Liver (tissue), 9 donors: Measurements from ENCODE around the gene TMEM161A. TPM values are rescaled to one million over a fixed set of nuclear protein-coding genes. Genes with fewer than 3 reads are reported as not detected.

Experiments
- DNase-seq: peaks from one replicate; pipeline ENCODE4 v3.0.0-alpha.2; 2017; ENCODE audit warnings: low spot score
- H3K27ac ChIP-seq, 2 donors: one replicate each; pipeline ENCODE4 v1.7.0; 2013; ENCODE audit warnings: inconsistent platforms in 2 of 2, low read length in 2 of 2, control low read depth in 1 of 2, low read depth in 1 of 2, mild to moderate bottlenecking in 1 of 2
- H3K27me3 ChIP-seq, 4 donors: one replicate each; pipeline versions ENCODE4 v1.6.1 to v1.7.0; 2013; ENCODE audit warnings: low read length in 3 of 4, inconsistent platforms in 1 of 4, mild to moderate bottlenecking in 1 of 4, moderate library complexity in 1 of 4; ENCODE audit not compliant: control insufficient read depth in 4 of 4, insufficient read depth in 4 of 4
- H3K36me3 ChIP-seq, 4 donors: one replicate each; pipeline versions ENCODE4 v1.6.1 to v1.7.0; 2013; ENCODE audit warnings: low read length in 3 of 4, mild to moderate bottlenecking in 3 of 4, low read depth in 1 of 4, moderate library complexity in 1 of 4; ENCODE audit not compliant: control insufficient read depth in 4 of 4, insufficient read depth in 3 of 4
- H3K4me1 ChIP-seq, 4 donors: one replicate each; pipeline versions ENCODE4 v1.6.1 to v1.7.0; 2013; ENCODE audit warnings: low read length in 3 of 4, mild to moderate bottlenecking in 3 of 4, moderate library complexity in 1 of 4; ENCODE audit not compliant: control insufficient read depth in 4 of 4, insufficient read depth in 4 of 4
- H3K4me3 ChIP-seq, 3 donors: one replicate each; pipeline versions ENCODE4 v1.6.1 to v1.7.0; 2013; ENCODE audit warnings: low read length in 3 of 3, control low read depth in 1 of 3, low read depth in 1 of 3, mild to moderate bottlenecking in 1 of 3
- H3K9ac ChIP-seq, 2 donors: one replicate each; pipeline ENCODE4 v1.7.0; 2013; ENCODE audit warnings: low read length in 2 of 2, mild to moderate bottlenecking in 2 of 2, moderate library complexity in 2 of 2, control low read depth in 1 of 2, low read depth in 1 of 2
- H3K9me3 ChIP-seq, 4 donors: one replicate each; pipeline versions ENCODE4 v1.6.1 to v1.7.0; 2013; ENCODE audit warnings: low read length in 3 of 4; ENCODE audit not compliant: control insufficient read depth in 4 of 4
- FOXA1 ChIP-seq: IDR thresholded peaks from 2 replicates; pipeline ENCODE4 v1.6.1; 2016; ENCODE audit warnings: antibody characterized with exemption
- GABPA ChIP-seq, 2 donors: IDR thresholded peaks in 1 of 2; conservative IDR thresholded peaks in 1 of 2; 2 replicates each; pipeline ENCODE4 v1.6.1; 2016; ENCODE audit warnings: antibody characterized with exemption in 2 of 2, mild to moderate bottlenecking in 1 of 2, moderate library complexity in 1 of 2
- RAD21 ChIP-seq, 2 donors: IDR thresholded peaks; 2 replicates each; pipeline ENCODE4 v1.6.1; 2016; ENCODE audit warnings: antibody characterized with exemption in 2 of 2, mild to moderate bottlenecking in 2 of 2
- whole genome bisulfite sequencing: extraction: QIAGEN DNeasy Blood & Tissue Kit; methylation state at CpG from one replicate; pipeline ENCODE4 v1.1.7; 2013; 5-methylcytosine and 5-hydroxymethylcytosine counted together
- polyA plus RNA-seq, 2 donors: library from polyadenylated mRNA; stranded (reverse) in 1 of 2; unstranded in 1 of 2; fragments of 200-250 nt in 1 of 2; fragments of >200 nt in 1 of 2; fragmentation: Nextera tagmentation in 1 of 2; extraction: Ambion mirVana in 1 of 2; gene quantifications; one replicate each; pipeline versions ENCODE4 v1.2.1 to v1.2.3, GENCODE V29; 2013 to 2015
- total RNA-seq, 2 donors: library from RNA; depleted of rRNA; stranded (reverse); fragments of >200 nt; gene quantifications; one replicate each; pipeline ENCODE4 v1.2.3, GENCODE V29; 2014
- TF ChIP-seq, protein P1 (sequence below): IDR thresholded peaks from 2 replicates; pipeline ENCODE4 v1.6.1; 2016; ENCODE audit warnings: antibody characterized with exemption
- TF ChIP-seq, protein P2 (sequence below): IDR thresholded peaks from 2 replicates; pipeline ENCODE4 v1.6.1; 2016; ENCODE audit warnings: antibody characterized with exemption
- TF ChIP-seq, protein P3 (sequence below): IDR thresholded peaks from 2 replicates; pipeline ENCODE4 v1.6.1; 2016; ENCODE audit warnings: antibody characterized with exemption, mild to moderate bottlenecking
- donor health status: healthy.
- donor health status: healthy.
- donor health status: healthy.
- donor health status: healthy.
- donor health status: healthy.

Gene TMEM161A
- total and polyA plus RNA-seq, 4 donors = 13.1 to 27.1 (median 24.0) TPM

DNA sequence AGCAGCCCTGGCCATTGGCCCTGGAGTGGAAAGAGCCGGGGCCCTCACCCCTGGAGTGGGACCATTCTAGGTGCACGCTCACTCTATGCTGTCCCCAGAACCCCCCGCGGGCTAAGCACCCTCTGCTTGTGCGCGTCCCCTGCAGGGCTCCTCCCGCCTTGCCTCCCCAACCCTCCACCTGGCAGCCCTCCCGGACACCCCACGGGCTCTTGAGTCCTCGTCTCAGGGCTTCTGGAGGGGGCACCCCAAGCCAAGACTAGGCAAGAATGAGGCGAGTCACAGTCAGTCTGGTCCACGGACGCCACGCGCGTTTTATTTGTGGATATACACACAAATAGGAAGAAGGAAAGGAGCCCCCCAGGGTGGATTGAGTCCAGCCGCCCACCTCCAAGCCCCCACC is 7.0 kb upstream of the TMEM161A start (continued):
- TF ChIP-seq, protein P1, sequence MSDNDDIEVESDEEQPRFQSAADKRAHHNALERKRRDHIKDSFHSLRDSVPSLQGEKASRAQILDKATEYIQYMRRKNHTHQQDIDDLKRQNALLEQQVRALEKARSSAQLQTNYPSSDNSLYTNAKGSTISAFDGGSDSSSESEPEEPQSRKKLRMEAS = no peak
- TF ChIP-seq GABPA (IDR thresholded peaks at IDR 0.05 in 1 of 2, conservative IDR thresholded peaks at IDR 0.05 in 1 of 2) = no peak

DNA sequence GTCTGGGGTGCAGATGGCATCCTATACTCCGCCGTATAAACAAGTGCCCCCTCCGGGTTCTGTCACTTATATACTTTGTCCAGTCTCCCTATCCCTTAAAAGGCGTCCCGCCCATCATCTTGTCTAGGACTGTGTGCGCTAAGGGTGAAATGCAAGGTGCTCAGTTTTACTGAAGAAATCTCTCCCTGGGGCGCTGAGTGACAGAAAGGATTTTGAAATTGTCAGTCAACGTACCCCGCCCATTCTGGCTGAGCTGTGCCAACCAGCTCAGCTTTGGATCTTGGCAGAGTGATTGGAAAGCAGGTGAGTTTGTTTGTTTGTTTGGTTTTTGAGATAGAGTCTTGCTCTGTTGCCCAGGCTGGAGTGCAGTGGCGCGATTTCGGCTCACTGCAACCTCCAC is 4.1 kb upstream of the TMEM161A start:
- 68% methylated on average over 12 of the region's 12 CpGs for WGBS
- no peak overlapping the region for H3K9ac ChIP-seq
- H3K4me1 ChIP-seq = peaks cover 0 to 7% (median 3%) of the 10 kb centered on the region in 4 donors
- H3K36me3 ChIP-seq = peaks cover 0 to 3% (median 0%) of the 10 kb centered on the region in 4 donors
- DNase-seq = no peak
- H3K27ac ChIP-seq = no peak overlapping the region
- H3K4me3 ChIP-seq = no peak overlapping the region
- no peaks in the 10 kb centered on the region for H3K27me3 ChIP-seq
- TF ChIP-seq, protein P2, sequence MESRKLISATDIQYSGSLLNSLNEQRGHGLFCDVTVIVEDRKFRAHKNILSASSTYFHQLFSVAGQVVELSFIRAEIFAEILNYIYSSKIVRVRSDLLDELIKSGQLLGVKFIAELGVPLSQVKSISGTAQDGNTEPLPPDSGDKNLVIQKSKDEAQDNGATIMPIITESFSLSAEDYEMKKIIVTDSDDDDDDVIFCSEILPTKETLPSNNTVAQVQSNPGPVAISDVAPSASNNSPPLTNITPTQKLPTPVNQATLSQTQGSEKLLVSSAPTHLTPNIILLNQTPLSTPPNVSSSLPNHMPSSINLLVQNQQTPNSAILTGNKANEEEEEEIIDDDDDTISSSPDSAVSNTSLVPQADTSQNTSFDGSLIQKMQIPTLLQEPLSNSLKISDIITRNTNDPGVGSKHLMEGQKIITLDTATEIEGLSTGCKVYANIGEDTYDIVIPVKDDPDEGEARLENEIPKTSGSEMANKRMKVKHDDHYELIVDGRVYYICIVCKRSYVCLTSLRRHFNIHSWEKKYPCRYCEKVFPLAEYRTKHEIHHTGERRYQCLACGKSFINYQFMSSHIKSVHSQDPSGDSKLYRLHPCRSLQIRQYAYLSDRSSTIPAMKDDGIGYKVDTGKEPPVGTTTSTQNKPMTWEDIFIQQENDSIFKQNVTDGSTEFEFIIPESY = no peak
- TF ChIP-seq, protein P1 = no peak
- no peaks in the 10 kb centered on the region for H3K9me3 ChIP-seq

DNA sequence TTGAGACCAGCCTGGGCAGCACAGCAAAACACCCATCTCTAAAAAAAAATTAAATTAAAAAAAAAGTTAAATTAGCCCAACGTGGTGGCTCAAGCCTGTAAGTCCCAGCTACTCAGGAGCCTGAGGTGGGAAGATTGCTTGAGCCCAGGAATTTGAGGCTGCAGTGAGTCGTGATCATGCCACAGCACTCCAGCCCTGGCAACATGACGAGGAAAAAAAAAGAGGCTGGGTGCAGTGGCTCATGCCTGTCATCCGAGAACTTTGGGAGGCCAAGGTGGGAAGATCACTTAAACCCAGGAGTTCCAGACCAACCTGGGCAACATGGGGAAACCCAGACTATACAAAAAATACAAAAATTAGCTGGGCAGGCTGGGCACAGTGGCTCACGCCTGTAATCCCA is 2.2 kb upstream of the TMEM161A start:
- Histone ChIP-seq H3K4me3 (no peak overlapping the region), H3K9me3 (no peaks in the 10 kb centered on the region), H3K27me3 (no peaks in the 10 kb centered on the region), H3K9ac (no peak overlapping the region), H3K4me1 (peaks cover 0 to 12% (median 6%) of the 10 kb centered on the region in 4 donors), H3K36me3 (no peaks in the 10 kb centered on the region), H3K27ac (no peak overlapping the region)
- TF ChIP-seq, protein P3, sequence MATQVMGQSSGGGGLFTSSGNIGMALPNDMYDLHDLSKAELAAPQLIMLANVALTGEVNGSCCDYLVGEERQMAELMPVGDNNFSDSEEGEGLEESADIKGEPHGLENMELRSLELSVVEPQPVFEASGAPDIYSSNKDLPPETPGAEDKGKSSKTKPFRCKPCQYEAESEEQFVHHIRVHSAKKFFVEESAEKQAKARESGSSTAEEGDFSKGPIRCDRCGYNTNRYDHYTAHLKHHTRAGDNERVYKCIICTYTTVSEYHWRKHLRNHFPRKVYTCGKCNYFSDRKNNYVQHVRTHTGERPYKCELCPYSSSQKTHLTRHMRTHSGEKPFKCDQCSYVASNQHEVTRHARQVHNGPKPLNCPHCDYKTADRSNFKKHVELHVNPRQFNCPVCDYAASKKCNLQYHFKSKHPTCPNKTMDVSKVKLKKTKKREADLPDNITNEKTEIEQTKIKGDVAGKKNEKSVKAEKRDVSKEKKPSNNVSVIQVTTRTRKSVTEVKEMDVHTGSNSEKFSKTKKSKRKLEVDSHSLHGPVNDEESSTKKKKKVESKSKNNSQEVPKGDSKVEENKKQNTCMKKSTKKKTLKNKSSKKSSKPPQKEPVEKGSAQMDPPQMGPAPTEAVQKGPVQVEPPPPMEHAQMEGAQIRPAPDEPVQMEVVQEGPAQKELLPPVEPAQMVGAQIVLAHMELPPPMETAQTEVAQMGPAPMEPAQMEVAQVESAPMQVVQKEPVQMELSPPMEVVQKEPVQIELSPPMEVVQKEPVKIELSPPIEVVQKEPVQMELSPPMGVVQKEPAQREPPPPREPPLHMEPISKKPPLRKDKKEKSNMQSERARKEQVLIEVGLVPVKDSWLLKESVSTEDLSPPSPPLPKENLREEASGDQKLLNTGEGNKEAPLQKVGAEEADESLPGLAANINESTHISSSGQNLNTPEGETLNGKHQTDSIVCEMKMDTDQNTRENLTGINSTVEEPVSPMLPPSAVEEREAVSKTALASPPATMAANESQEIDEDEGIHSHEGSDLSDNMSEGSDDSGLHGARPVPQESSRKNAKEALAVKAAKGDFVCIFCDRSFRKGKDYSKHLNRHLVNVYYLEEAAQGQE = no peak
- no peak for TF ChIP-seq FOXA1
- TF ChIP-seq RAD21 (IDR thresholded peaks at IDR 0.05) = no peak
- TF ChIP-seq, protein P2 = no peak
- TF ChIP-seq, protein P1 = no peak
- 83% methylated on average over 5 of the region's 5 CpGs for WGBS
- no peak for DNase-seq
